HG02763 (cell line): Measurements from ENCODE around the gene PNPLA5.
"Not testable (repeated sequence)": the region's sequence is repeated elsewhere in the genome, so short reads cannot be mapped to it uniquely, and the experiment has no call there.

Experiments
- ATAC-seq: cut with Tn5 transposase; IDR thresholded peaks from one replicate; pipeline ENCODE4 v1.9.1; 2021; ENCODE audit warnings: mild to moderate bottlenecking, moderate library complexity; ENCODE audit not compliant: unreplicated experiment

Gene PNPLA5

GRCh38 chr22:43882122-43882767 lies 9.6 kb downstream of the PNPLA5 start:
- no peak for ATAC-seq

- no peak for ATAC-seq
Observed at GRCh38 chr22:43881091-43882061, 10.4 kb downstream of the PNPLA5 start.

GRCh38 chr22:43880541-43880991 lies 11.2 kb downstream of the PNPLA5 start:
- ATAC-seq, result no peak

GRCh38 chr22:43879901-43880540 lies 11.8 kb downstream of the PNPLA5 start:
- ATAC-seq, result no peak

- ATAC-seq, result no peak
Observed at GRCh38 chr22:43878831-43879550, 12.8 kb downstream of the PNPLA5 start.

GRCh38 chr22:43878079-43878795 lies 13.6 kb downstream of the PNPLA5 start:
- ATAC-seq, result no peak

GRCh38 chr22:43876866-43877509 lies 14.8 kb downstream of the PNPLA5 start:
- ATAC-seq, result no peak

- no peak for ATAC-seq
Observed at GRCh38 chr22:43869799-43870198, 22.0 kb downstream of the PNPLA5 start.

GRCh38 chr22:43869001-43869400 lies 22.8 kb downstream of the PNPLA5 start:
- ATAC-seq, result not testable (repeated sequence)

GRCh38 chr22:43867839-43868635 lies 23.8 kb downstream of the PNPLA5 start:
- no peak for ATAC-seq

GRCh38 chr22:43862882-43863202 lies 29.0 kb downstream of the PNPLA5 start:
- no peak for ATAC-seq

- no peak for ATAC-seq
Observed at GRCh38 chr22:43862074-43862881, 29.5 kb downstream of the PNPLA5 start, which contains the start of gene SULT4A1. TSS of gene SULT4A1 (minus strand) at chr22:43862513. CDS start at chr22:43862382, 131 bp downstream.

GRCh38 chr22:43861529-43861928 lies 30.3 kb downstream of the PNPLA5 start:
- no peak for ATAC-seq

- no peak for ATAC-seq
Observed at GRCh38 chr22:43860831-43861230, 31.0 kb downstream of the PNPLA5 start.

- no peak for ATAC-seq
Observed at GRCh38 chr22:43860126-43860525, 31.7 kb downstream of the PNPLA5 start.

- ATAC-seq, result no peak
Observed at GRCh38 chr22:43859621-43860020, 32.2 kb downstream of the PNPLA5 start.

GRCh38 chr22:43859176-43859575 lies 32.6 kb downstream of the PNPLA5 start:
- ATAC-seq, result no peak
